Activated naive CD4-positive, alpha-beta T cell treated with anti-CD3 and anti-CD28 coated beads for 36 hours (primary cell): ENCODE measurements around the gene ARVCF. TPM values are rescaled to one million over a fixed set of nuclear protein-coding genes. Genes with fewer than 3 reads are reported as not detected.

Experiments used
- CTCF ChIA-PET: fragments of 350-600 bp; sonication (Branson Sonifier 250); formaldehyde crosslinking; loops from one replicate; lab custom pipeline; 2021; ENCODE audit warnings: antibody characterized with exemption; lab: Charles Lee
- DNase-seq: peaks from one replicate; pipeline ENCODE4 v3.0.0-alpha.2; 2020
- H3K27ac Mint-ChIP-seq: one replicate; pipeline ENCODE4 v1.8.0; 2021; ENCODE audit warnings: mild to moderate bottlenecking, mixed read lengths
- H3K27me3 Mint-ChIP-seq: one replicate; pipeline ENCODE4 v1.8.0; 2021; ENCODE audit warnings: low read depth, mixed read lengths
- H3K36me3 Mint-ChIP-seq: one replicate; pipeline ENCODE4 v1.8.0; 2021; ENCODE audit warnings: low read depth, mixed read lengths
- H3K4me1 Mint-ChIP-seq: one replicate; pipeline ENCODE4 v1.8.0; 2021; ENCODE audit warnings: low read depth, mixed read lengths
- H3K4me3 Mint-ChIP-seq: one replicate; pipeline ENCODE4 v1.8.0; 2021; ENCODE audit warnings: mild to moderate bottlenecking, moderate library complexity, mixed read lengths
- H3K9me3 Mint-ChIP-seq: one replicate; pipeline ENCODE4 v1.8.0; 2021; ENCODE audit warnings: mixed read lengths
- intact Hi-C: fragments of 100-400 bp; cut with micrococcal nuclease; formaldehyde crosslinking; loops from one replicate; pipeline ENCODE4 v1.15.1; 2023
- total RNA-seq, 2 experiments: library from RNA; stranded (reverse); gene quantifications; one replicate each; pipeline ENCODE4 v1.2.3, GENCODE V29; 2021

The ARVCF gene
- total RNA-seq, 2 experiments from 2014 or later, result 2.0 to 2.6 TPM

- Mint-ChIP-seq H3K36me3 (no peaks in the 10 kb centered on the region), H3K9me3 (peaks cover 2% of the 10 kb centered on the region), H3K27me3 (no peaks in the 10 kb centered on the region), H3K4me3 (no peak overlapping the region), H3K27ac (no peak overlapping the region), H3K4me1 (no peaks in the 10 kb centered on the region)
- CTCF ChIA-PET, result no interaction called here
- no peak for DNase-seq
- intact Hi-C loops, result no loop called here
Measured at GRCh38 chr22:20009018-20009491, 7.6 kb downstream of the ARVCF start.

DNA sequence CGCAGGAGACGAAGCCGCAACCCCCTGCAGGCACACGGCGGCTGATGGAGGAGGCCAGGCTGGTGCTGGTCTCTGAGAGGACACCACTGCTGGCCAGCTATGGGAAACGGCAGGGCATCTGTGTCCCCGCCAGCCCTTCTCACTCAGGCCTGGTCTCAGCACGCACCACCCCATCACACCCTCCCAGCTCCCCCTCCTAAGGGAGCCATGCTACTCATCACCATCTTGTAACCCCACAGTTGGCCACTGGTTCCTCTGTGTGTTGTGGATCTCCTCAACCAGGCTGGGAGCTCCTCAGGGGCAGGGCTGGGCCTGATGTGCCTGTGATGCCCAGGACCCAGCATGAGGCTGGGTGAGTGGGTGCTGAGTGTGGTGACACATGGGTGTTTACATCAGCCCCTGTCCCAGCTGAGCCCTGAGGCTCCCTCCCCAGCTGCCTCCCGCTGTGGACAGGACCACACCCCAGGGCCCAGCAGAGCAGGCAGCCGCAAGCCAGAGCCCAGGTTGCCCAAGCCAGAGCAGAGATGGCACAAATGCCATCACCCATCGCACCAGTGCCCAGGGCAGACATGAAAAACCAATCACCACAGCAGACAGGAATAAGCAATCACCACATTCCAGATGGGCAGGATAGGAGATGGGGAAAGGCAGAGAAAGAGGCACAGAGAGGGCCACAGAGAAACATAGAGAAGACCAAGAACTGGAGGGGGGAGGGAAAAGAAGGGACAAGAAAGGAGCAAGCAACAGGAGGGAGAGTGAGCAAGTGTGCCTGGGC, 8.2 kb downstream of the ARVCF start:
- peaks cover 5% of the 10 kb centered on the region for H3K9me3 Mint-ChIP-seq
- CTCF ChIA-PET, result no interaction called here
- no peaks in the 10 kb centered on the region for H3K36me3 Mint-ChIP-seq
- DNase-seq, result no peak
- no peaks in the 10 kb centered on the region for H3K4me1 Mint-ChIP-seq
- intact Hi-C loops, result no loop called here
- H3K27ac Mint-ChIP-seq, result no peak overlapping the region
- H3K4me3 Mint-ChIP-seq, result no peak overlapping the region
- no peaks in the 10 kb centered on the region for H3K27me3 Mint-ChIP-seq

- CTCF ChIA-PET, result interaction anchor here (0.6 kb wide), 1 partner anchor 163 kb away, joined by 4 read pairs; no protein-coding TSS in a partner anchor
- DNase-seq, result no peak
- Mint-ChIP-seq H3K4me3 (no peak overlapping the region), H3K36me3 (peaks cover 1% of the 10 kb centered on the region), H3K27me3 (no peaks in the 10 kb centered on the region), H3K4me1 (no peaks in the 10 kb centered on the region), H3K9me3 (peaks cover 13% of the 10 kb centered on the region), H3K27ac (no peak overlapping the region)
- intact Hi-C loops, result no loop called here
Measured at GRCh38 chr22:20004464-20004863, 12.2 kb downstream of the ARVCF start.

DNA sequence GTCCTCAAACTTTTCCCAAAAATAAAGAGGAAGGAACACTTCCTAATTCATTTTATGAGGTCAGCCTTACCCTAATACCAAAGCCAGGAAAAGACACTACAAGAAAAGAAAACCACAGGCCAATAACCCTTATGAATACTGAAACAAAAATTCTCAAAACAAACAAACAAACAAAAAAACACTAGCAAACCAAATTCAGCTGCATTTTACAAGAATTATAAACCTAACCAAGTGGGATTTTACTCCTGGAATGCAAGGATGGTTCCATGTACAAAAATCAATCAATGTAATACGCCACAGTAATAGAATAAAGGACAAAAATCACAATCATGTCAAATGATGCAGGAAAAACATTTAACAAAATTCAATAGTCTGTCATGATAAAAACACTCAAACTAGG, 13.3 kb downstream of the ARVCF start:
- intact Hi-C loops, result no loop called here
- Mint-ChIP-seq H3K36me3 (peaks cover 1% of the 10 kb centered on the region), H3K4me1 (no peaks in the 10 kb centered on the region), H3K4me3 (no peak overlapping the region), H3K27me3 (no peaks in the 10 kb centered on the region), H3K9me3 (peaks cover 13% of the 10 kb centered on the region), H3K27ac (no peak overlapping the region)
- no peak for DNase-seq
- CTCF ChIA-PET, result no interaction called here

DNA sequence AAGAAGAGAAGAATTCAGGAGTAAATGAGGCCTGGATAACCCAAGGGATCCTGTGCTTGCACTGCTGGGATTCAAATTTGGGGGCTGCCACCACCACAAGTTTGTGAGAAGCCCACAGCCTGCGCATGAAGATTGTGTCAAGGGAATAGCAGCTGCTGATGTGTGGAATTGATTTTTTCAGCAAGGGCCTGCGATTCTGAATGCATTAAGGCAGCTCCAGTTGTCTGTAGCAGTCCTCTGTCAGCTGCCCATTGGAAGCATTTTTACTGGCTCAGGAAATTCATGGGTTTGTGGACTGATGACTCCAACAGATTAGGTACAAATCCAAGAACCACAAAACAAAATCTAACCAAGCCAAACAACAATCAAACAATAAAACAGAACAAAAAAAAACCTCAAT, 14.0 kb downstream of the ARVCF start:
- no peaks in the 10 kb centered on the region for H3K4me1 Mint-ChIP-seq

DNA sequence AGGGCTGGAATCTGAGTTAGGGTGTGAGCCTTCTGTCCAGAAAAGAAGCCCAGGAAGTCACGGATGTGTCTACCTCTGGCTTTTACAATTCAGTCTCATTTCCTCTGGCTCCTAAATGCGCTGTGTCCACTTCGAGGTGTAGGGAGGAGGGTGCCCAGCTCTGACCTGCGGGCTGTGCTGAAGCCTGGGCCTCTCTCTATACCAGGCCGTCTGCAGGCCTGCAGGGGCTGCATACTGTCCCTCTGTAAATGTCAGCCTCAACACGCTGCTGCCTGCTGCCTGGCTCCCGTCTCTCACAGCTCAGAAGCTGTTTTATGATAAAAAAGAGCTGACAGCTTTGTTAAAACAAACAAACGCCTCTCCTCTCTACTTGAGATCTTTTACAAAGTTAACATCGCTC, 14.5 kb downstream of the ARVCF start:
- Mint-ChIP-seq H3K9me3 (peaks cover 13% of the 10 kb centered on the region), H3K27ac (no peak overlapping the region), H3K4me3 (no peak overlapping the region), H3K36me3 (peaks cover 1% of the 10 kb centered on the region), H3K4me1 (no peaks in the 10 kb centered on the region), H3K27me3 (no peaks in the 10 kb centered on the region)
- CTCF ChIA-PET, result no interaction called here
- DNase-seq, result no peak
- intact Hi-C loops, result no loop called here

More for the DNA sequence above, 14.0 kb downstream of the ARVCF start:
- H3K27ac Mint-ChIP-seq, result no peak overlapping the region
- intact Hi-C loops, result no loop called here
- no peak for DNase-seq
- CTCF ChIA-PET, result no interaction called here
- no peak overlapping the region for H3K4me3 Mint-ChIP-seq
- H3K27me3 Mint-ChIP-seq, result no peaks in the 10 kb centered on the region
- peaks cover 1% of the 10 kb centered on the region for H3K36me3 Mint-ChIP-seq
- peaks cover 13% of the 10 kb centered on the region for H3K9me3 Mint-ChIP-seq

DNA sequence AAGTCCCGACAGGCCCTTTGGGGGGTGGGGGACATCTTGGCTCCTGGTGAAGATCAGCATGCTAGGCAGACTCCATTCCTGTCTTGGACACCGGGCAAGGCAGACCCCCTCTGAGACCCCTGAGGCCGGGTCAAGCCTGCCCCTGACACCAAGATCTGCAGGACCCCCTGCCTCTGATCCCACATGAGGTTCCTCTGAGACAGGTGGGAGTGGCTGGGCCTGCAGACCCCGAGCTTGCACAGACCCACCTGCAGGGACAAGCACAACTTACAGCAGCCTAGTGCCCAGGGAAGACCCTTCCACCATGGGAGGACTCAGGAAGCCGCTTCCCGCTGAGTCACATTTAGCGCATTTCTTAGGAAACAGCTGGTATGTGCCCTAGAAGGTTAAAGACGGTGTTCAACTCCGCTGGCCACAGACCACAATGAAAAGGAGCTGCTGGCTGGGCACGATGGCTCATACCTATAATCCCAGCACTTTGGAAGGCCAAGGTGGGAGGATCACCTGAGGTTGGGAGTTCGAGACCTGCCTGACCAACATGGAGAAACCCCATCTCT, 15.5 kb downstream of the ARVCF start:
- Mint-ChIP-seq H3K4me3 (no peak overlapping the region), H3K36me3 (peaks cover 1% of the 10 kb centered on the region), H3K9me3 (peaks cover 13% of the 10 kb centered on the region), H3K4me1 (no peaks in the 10 kb centered on the region), H3K27ac (no peak overlapping the region), H3K27me3 (no peaks in the 10 kb centered on the region)
- CTCF ChIA-PET, result no interaction called here
- DNase-seq, result no peak
- intact Hi-C loops, result no loop called here

- peaks cover 1% of the 10 kb centered on the region for H3K36me3 Mint-ChIP-seq
- intact Hi-C loops, result no loop called here
- peaks cover 13% of the 10 kb centered on the region for H3K9me3 Mint-ChIP-seq
- no peak for DNase-seq
- H3K27me3 Mint-ChIP-seq, result no peaks in the 10 kb centered on the region
- H3K27ac Mint-ChIP-seq, result no peak overlapping the region
- CTCF ChIA-PET, result no interaction called here
- no peak overlapping the region for H3K4me3 Mint-ChIP-seq
- H3K4me1 Mint-ChIP-seq, result no peaks in the 10 kb centered on the region
Measured at GRCh38 chr22:20000246-20001081, 16.2 kb downstream of the ARVCF start.

DNA sequence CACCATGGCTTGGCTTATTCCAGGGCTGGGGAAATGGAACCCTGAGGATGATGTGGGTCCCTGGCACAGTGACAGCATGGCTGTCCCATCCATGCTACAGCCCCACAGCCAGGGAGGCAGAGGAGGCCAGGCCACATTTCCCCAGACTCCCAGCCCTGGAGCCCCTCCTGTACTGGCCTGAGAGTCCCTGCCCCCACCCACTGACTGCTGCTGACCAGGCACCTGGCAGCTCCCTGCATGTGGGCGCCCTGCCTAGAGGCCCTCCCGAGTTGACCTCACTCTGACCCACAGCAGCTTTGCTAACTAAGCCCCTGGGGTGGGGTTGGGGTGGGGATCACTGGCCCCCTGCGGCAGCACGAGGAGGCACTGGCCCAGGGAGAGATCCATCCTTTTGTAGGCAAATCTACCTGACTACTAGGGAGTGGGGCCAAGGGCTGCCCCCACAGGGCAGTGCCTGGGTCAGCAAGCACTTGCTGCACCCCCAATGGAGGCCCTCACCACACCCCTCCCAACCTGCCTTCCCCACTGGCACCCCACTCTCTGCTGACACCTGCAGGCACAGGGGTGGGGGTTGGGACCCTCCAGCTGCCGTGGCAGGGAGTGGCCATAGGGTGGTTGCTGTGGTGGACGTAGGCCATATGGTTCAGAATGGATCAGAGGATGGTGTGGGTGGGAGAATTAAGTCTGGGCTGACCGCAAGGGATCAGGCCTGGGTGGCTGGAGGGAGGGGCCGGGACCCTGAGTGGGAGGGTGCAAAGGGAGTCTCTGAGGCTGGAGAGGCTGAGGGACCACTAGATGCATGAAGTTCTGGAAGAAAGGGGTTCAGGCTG, 17.4 kb downstream of the ARVCF start:
- no peak for DNase-seq
- H3K36me3 Mint-ChIP-seq, result peaks cover 1% of the 10 kb centered on the region
- no peaks in the 10 kb centered on the region for H3K27me3 Mint-ChIP-seq
- no peaks in the 10 kb centered on the region for H3K4me1 Mint-ChIP-seq
- peaks cover 11% of the 10 kb centered on the region for H3K9me3 Mint-ChIP-seq
- H3K27ac Mint-ChIP-seq, result no peak overlapping the region
- no peak overlapping the region for H3K4me3 Mint-ChIP-seq
- CTCF ChIA-PET, result no interaction called here
- intact Hi-C loops, result no loop called here

GRCh38 chr22:19998232-19998951, 18.2 kb downstream of the ARVCF start:
- H3K9me3 Mint-ChIP-seq, result peaks cover 7% of the 10 kb centered on the region
- DNase-seq, result no peak
- H3K4me3 Mint-ChIP-seq, result no peak overlapping the region
- no peaks in the 10 kb centered on the region for H3K4me1 Mint-ChIP-seq
- peaks cover 1% of the 10 kb centered on the region for H3K36me3 Mint-ChIP-seq
- H3K27ac Mint-ChIP-seq, result no peak overlapping the region
- CTCF ChIA-PET, result no interaction called here
- intact Hi-C loops, result no loop called here
- no peaks in the 10 kb centered on the region for H3K27me3 Mint-ChIP-seq

- intact Hi-C loops, result no loop called here
- no peak overlapping the region for H3K4me3 Mint-ChIP-seq
- H3K4me1 Mint-ChIP-seq, result no peaks in the 10 kb centered on the region
- no peak overlapping the region for H3K27ac Mint-ChIP-seq
- H3K9me3 Mint-ChIP-seq, result peaks cover 2% of the 10 kb centered on the region
- H3K27me3 Mint-ChIP-seq, result no peaks in the 10 kb centered on the region
- CTCF ChIA-PET, result no interaction called here
- DNase-seq, result no peak
- H3K36me3 Mint-ChIP-seq, result peaks cover 1% of the 10 kb centered on the region
Measured at GRCh38 chr22:19997561-19998231, 18.9 kb downstream of the ARVCF start.
